ENCODE data around the gene GGTLC1.
"Not testable (repeated sequence)": the region's sequence is repeated elsewhere in the genome, so short reads cannot be mapped to it uniquely, and the experiment has no call there.

GRCh38 chr20:23978457-23978856 is 10.1 kb downstream of the GGTLC1 start:
- TF ChIP-seq POLR2A (IDR thresholded peaks at IDR 0.05; ENCODE audit: extremely low read depth, insufficient read length); MYC (IDR thresholded peaks at IDR 0.05; ENCODE audit: low read depth, low read length): not testable (repeated sequence)
- TF ChIP-seq CTCF (IDR thresholded peaks at IDR 0.05; ENCODE audit: low read depth, low read length), result peak; percentile 43
